H9 (cell line): ENCODE results near the gene SPCS3. TPM values are rescaled to one million over a fixed set of nuclear protein-coding genes. Genes with fewer than 3 reads are reported as not detected.

Source experiments
- DNase-seq: peaks from one replicate; pipeline ENCODE4 v3.0.0-alpha.2; 2017
- H2AFZ ChIP-seq: one replicate; pipeline ENCODE4 v1.6.1; 2013; ENCODE audit warnings: mild to moderate bottlenecking, low read length, control low read depth, moderate library complexity
- H2AK5ac ChIP-seq: 2 replicates; pipeline ENCODE4 v1.6.1; 2013; ENCODE audit warnings: low read length, control low read depth, mixed read lengths; ENCODE audit not compliant: insufficient read length
- H2BK120ac ChIP-seq: one replicate; pipeline ENCODE4 v1.6.1; 2013; ENCODE audit warnings: low read depth, mild to moderate bottlenecking, low read length, control low read depth, inconsistent platforms; ENCODE audit not compliant: poor library complexity, severe bottlenecking
- H2BK12ac ChIP-seq: 2 replicates; pipeline ENCODE4 v1.6.1; 2013; ENCODE audit warnings: low read length, control low read depth, mixed read lengths, low read depth; ENCODE audit not compliant: insufficient read length
- H2BK15ac ChIP-seq: 2 replicates; pipeline ENCODE4 v1.6.1; 2013; ENCODE audit warnings: low read depth, low read length, control low read depth
- H2BK20ac ChIP-seq: one replicate; pipeline ENCODE4 v1.6.1; 2013; ENCODE audit warnings: low read depth, mild to moderate bottlenecking, low read length, control low read depth, inconsistent platforms; ENCODE audit not compliant: poor library complexity, severe bottlenecking
- H2BK5ac ChIP-seq: 2 replicates; pipeline ENCODE4 v1.6.1; 2013; ENCODE audit warnings: low read length, control low read depth, mixed read lengths; ENCODE audit not compliant: insufficient read length
- H3K14ac ChIP-seq: 2 replicates; pipeline ENCODE4 v1.6.1; 2013; ENCODE audit warnings: low read length, control low read depth; ENCODE audit not compliant: insufficient read depth
- H3K18ac ChIP-seq: 2 replicates; pipeline ENCODE4 v1.6.1; 2013; ENCODE audit warnings: low read depth, mild to moderate bottlenecking, mixed read lengths, low read length, control low read depth; ENCODE audit not compliant: insufficient read length
- H3K23ac ChIP-seq: 2 replicates; pipeline ENCODE4 v1.6.1; 2013; ENCODE audit warnings: low read length, control low read depth, mixed read lengths, low read depth; ENCODE audit not compliant: insufficient read length
- H3K23me2 ChIP-seq: 2 replicates; pipeline ENCODE4 v1.6.1; 2013; ENCODE audit warnings: low read depth, mild to moderate bottlenecking, mixed read lengths, low read length, control low read depth; ENCODE audit not compliant: insufficient read length, poor library complexity, severe bottlenecking
- H3K27ac ChIP-seq: 2 replicates; pipeline ENCODE4 v1.5.1; 2013; ENCODE audit warnings: low read length, control low read depth, mixed read lengths, low read depth; ENCODE audit not compliant: insufficient read length
- H3K27me3 ChIP-seq: 2 replicates; pipeline ENCODE4 v1.6.1; 2013; ENCODE audit warnings: low read length, control low read depth, inconsistent platforms; ENCODE audit not compliant: insufficient read depth
- H3K4ac ChIP-seq: 2 replicates; pipeline ENCODE4 v1.6.1; 2013; ENCODE audit warnings: low read depth, mild to moderate bottlenecking, control low read depth, inconsistent platforms, low read length, moderate library complexity
- H3K4me1 ChIP-seq: 2 replicates; pipeline ENCODE4 v1.6.1; 2013; ENCODE audit warnings: low read length, control low read depth, inconsistent platforms; ENCODE audit not compliant: insufficient read depth
- H3K4me2 ChIP-seq: 2 replicates; pipeline ENCODE4 v1.6.1; 2013; ENCODE audit warnings: low read length, control low read depth, mixed read lengths; ENCODE audit not compliant: insufficient read length, insufficient read depth
- H3K56ac ChIP-seq: 2 replicates; pipeline ENCODE4 v1.6.1; 2013; ENCODE audit warnings: low read depth, mild to moderate bottlenecking, mixed read lengths, low read length, control low read depth; ENCODE audit not compliant: insufficient read length
- H3K79me1 ChIP-seq: 2 replicates; pipeline ENCODE4 v1.6.1; 2013; ENCODE audit warnings: low read depth, mild to moderate bottlenecking, moderate library complexity, low read length, control low read depth, inconsistent platforms; ENCODE audit not compliant: insufficient read depth, poor library complexity, severe bottlenecking
- H3K79me2 ChIP-seq: 2 replicates; pipeline ENCODE4 v1.6.1; 2013; ENCODE audit warnings: low read length, control low read depth, inconsistent platforms; ENCODE audit not compliant: insufficient read depth
- H3K9ac ChIP-seq: 2 replicates; pipeline ENCODE4 v1.6.1; 2013; ENCODE audit warnings: low read length, control low read depth, mixed read lengths; ENCODE audit not compliant: insufficient read length; ENCODE audit errors: extremely low read depth
- H3K9me3 ChIP-seq: one replicate; pipeline ENCODE4 v1.6.1; 2013; ENCODE audit warnings: low read depth, low read length, inconsistent platforms; ENCODE audit not compliant: control insufficient read depth
- H3T11ph ChIP-seq: one replicate; pipeline ENCODE4 v1.6.1; 2013; ENCODE audit warnings: mild to moderate bottlenecking, low read length, control low read depth, inconsistent platforms
- H4K20me1 ChIP-seq: one replicate; pipeline ENCODE4 v1.6.1; 2013; ENCODE audit not compliant: control insufficient read depth, insufficient read length, insufficient read depth
- H4K5ac ChIP-seq: 2 replicates; pipeline ENCODE4 v1.6.1; 2013; ENCODE audit warnings: low read depth, mild to moderate bottlenecking, mixed read lengths, low read length, control low read depth; ENCODE audit not compliant: insufficient read length
- H4K8ac ChIP-seq: replicated peaks from 2 replicates; pipeline ENCODE4 v1.6.1; 2013; ENCODE audit warnings: low read length, control low read depth, mixed read lengths, low read depth; ENCODE audit not compliant: insufficient read length
- H4K91ac ChIP-seq: 2 replicates; pipeline ENCODE4 v1.6.1; 2013; ENCODE audit warnings: low read depth, mild to moderate bottlenecking, moderate library complexity, mixed read lengths, low read length, control low read depth; ENCODE audit not compliant: insufficient read length
- H3K27ac Mint-ChIP-seq, 3 experiments: 2 replicates in 2 of 3; 3 replicates in 1 of 3; pipeline ENCODE4 v1.8.0; 2020 to 2021; ENCODE audit warnings: mixed read lengths in 3 of 3, mild to moderate bottlenecking in 1 of 3, moderate library complexity in 1 of 3
- H3K27me3 Mint-ChIP-seq: 2 replicates; pipeline ENCODE4 v1.8.0; 2021; ENCODE audit warnings: low read depth, mild to moderate bottlenecking, moderate library complexity, mixed read lengths
- H3K36me3 Mint-ChIP-seq, 3 experiments: 2 replicates in 2 of 3; 3 replicates in 1 of 3; pipeline ENCODE4 v1.8.0; 2020 to 2021; ENCODE audit warnings: low read depth in 3 of 3, mixed read lengths in 3 of 3; ENCODE audit not compliant: insufficient read depth in 1 of 3
- H3K4me1 Mint-ChIP-seq, 2 experiments: 2 replicates each; pipeline ENCODE4 v1.8.0; 2020; ENCODE audit warnings: mixed read lengths in 2 of 2
- H3K4me3 Mint-ChIP-seq, 2 experiments: 2 replicates in 1 of 2; 3 replicates in 1 of 2; pipeline ENCODE4 v1.8.0; 2020 to 2021; ENCODE audit warnings: mild to moderate bottlenecking in 2 of 2, mixed read lengths in 2 of 2, moderate library complexity in 1 of 2
- H3K9me3 Mint-ChIP-seq, 2 experiments: 2 replicates in 1 of 2; 3 replicates in 1 of 2; pipeline ENCODE4 v1.8.0; 2020; ENCODE audit warnings: mild to moderate bottlenecking in 2 of 2, mixed read lengths in 2 of 2, moderate library complexity in 1 of 2
- WGBS: extraction: QIAGEN DNeasy Blood & Tissue Kit; methylation state at CpG from one replicate; pipeline ENCODE4 v1.1.7; 2013; ENCODE audit warnings: missing lambda C conversion rate, low lambda C conversion rate, mixed read lengths; ENCODE audit not compliant: insufficient read length; ENCODE audit errors: extremely low coverage; 5-methylcytosine and 5-hydroxymethylcytosine counted together
- total RNA-seq: library from RNA; stranded (reverse); gene quantifications from 2 replicates; pipeline ENCODE4 v1.2.1, GENCODE V29; 2021
- TF ChIP-seq, protein P1 (sequence below): fragments of 200-600 bp; sonication (generic); conservative IDR thresholded peaks from 3 replicates; pipeline ENCODE4 v1.8.0; 2021; ENCODE audit warnings: antibody characterized with exemption, mild to moderate bottlenecking

The SPCS3 gene
- total RNA-seq, 1 experiment from 2014 or later: 113 TPM

DNA sequence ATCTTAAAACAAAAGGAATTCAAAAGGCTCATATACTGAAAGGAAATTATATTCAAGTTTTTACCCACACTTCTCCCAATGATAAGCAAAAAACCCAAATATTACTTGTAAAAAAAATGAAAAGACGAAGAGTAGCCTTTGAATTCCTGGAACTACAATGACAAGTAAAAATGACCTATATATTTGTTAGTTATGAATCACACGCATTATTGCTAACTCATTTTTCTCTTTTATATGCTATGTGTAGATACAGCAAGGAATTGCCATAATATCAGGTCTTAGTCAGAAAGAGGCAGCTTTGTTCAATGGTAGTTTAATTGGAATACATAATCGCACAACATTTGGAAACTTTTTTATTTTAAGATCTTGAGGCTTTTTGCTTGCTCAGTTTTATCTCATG is 28.0 kb upstream of the SPCS3 start:
- Histone ChIP-seq H3K9ac (no peak overlapping the region), H2BK120ac (no peak overlapping the region), H3K27me3 (no peaks in the 10 kb centered on the region), H3K4ac (no peak overlapping the region), H4K20me1 (no peaks in the 10 kb centered on the region), H4K5ac (no peak overlapping the region), H3K56ac (no peak overlapping the region), H3K79me2 (no peaks in the 10 kb centered on the region), H4K8ac (no peak overlapping the region), H4K91ac (no peak overlapping the region), H2BK15ac (no peak overlapping the region), H3T11ph (no peak overlapping the region), H3K14ac (no peak overlapping the region), H3K27ac (no peak overlapping the region), H3K23me2 (no peaks in the 10 kb centered on the region), H2BK20ac (no peak overlapping the region), H3K4me1 (peaks cover 3% of the 10 kb centered on the region; the same call in 1 of the 2 replicates), H2BK5ac (no peak overlapping the region), H3K79me1 (no peaks in the 10 kb centered on the region), H3K9me3 (no peaks in the 10 kb centered on the region), H3K18ac (no peak overlapping the region), H3K23ac (no peak overlapping the region), H2BK12ac (no peak overlapping the region), H2AFZ (no peak overlapping the region), H3K4me2 (no peak overlapping the region), H2AK5ac (no peak overlapping the region)
- DNase-seq: no peak
- H3K36me3 Mint-ChIP-seq: no peaks in the 10 kb centered on the region
- no peaks in the 10 kb centered on the region for H3K27me3 Mint-ChIP-seq
- no peak overlapping the region for H3K4me3 Mint-ChIP-seq
- no CpG with 5 or more reads among the region's 3 CpGs for WGBS
- no peaks in the 10 kb centered on the region for H3K9me3 Mint-ChIP-seq
- TF ChIP-seq, protein P1, sequence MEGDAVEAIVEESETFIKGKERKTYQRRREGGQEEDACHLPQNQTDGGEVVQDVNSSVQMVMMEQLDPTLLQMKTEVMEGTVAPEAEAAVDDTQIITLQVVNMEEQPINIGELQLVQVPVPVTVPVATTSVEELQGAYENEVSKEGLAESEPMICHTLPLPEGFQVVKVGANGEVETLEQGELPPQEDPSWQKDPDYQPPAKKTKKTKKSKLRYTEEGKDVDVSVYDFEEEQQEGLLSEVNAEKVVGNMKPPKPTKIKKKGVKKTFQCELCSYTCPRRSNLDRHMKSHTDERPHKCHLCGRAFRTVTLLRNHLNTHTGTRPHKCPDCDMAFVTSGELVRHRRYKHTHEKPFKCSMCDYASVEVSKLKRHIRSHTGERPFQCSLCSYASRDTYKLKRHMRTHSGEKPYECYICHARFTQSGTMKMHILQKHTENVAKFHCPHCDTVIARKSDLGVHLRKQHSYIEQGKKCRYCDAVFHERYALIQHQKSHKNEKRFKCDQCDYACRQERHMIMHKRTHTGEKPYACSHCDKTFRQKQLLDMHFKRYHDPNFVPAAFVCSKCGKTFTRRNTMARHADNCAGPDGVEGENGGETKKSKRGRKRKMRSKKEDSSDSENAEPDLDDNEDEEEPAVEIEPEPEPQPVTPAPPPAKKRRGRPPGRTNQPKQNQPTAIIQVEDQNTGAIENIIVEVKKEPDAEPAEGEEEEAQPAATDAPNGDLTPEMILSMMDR: no peak
- no peak overlapping the region for H3K27ac Mint-ChIP-seq
- H3K4me1 Mint-ChIP-seq: peaks cover 23 to 24% of the 10 kb centered on the region in 2 experiments
